ENCODE measurements around the gene NETO2. TPM values are rescaled to one million over a fixed set of nuclear protein-coding genes. Genes with fewer than 3 reads are reported as not detected.
A peak's percentile ranks its signal among the peaks of the same experiment; 100 is the strongest.
"Not testable (repeated sequence)": the region's sequence is repeated elsewhere in the genome, so short reads cannot be mapped to it uniquely, and the experiment has no call there.

NETO2 gene, protein sequence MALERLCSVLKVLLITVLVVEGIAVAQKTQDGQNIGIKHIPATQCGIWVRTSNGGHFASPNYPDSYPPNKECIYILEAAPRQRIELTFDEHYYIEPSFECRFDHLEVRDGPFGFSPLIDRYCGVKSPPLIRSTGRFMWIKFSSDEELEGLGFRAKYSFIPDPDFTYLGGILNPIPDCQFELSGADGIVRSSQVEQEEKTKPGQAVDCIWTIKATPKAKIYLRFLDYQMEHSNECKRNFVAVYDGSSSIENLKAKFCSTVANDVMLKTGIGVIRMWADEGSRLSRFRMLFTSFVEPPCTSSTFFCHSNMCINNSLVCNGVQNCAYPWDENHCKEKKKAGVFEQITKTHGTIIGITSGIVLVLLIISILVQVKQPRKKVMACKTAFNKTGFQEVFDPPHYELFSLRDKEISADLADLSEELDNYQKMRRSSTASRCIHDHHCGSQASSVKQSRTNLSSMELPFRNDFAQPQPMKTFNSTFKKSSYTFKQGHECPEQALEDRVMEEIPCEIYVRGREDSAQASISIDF
- 38.0 and 60.9 TPM in 2 replicates for total RNA-seq (2012; rRNA removed)

DNA sequence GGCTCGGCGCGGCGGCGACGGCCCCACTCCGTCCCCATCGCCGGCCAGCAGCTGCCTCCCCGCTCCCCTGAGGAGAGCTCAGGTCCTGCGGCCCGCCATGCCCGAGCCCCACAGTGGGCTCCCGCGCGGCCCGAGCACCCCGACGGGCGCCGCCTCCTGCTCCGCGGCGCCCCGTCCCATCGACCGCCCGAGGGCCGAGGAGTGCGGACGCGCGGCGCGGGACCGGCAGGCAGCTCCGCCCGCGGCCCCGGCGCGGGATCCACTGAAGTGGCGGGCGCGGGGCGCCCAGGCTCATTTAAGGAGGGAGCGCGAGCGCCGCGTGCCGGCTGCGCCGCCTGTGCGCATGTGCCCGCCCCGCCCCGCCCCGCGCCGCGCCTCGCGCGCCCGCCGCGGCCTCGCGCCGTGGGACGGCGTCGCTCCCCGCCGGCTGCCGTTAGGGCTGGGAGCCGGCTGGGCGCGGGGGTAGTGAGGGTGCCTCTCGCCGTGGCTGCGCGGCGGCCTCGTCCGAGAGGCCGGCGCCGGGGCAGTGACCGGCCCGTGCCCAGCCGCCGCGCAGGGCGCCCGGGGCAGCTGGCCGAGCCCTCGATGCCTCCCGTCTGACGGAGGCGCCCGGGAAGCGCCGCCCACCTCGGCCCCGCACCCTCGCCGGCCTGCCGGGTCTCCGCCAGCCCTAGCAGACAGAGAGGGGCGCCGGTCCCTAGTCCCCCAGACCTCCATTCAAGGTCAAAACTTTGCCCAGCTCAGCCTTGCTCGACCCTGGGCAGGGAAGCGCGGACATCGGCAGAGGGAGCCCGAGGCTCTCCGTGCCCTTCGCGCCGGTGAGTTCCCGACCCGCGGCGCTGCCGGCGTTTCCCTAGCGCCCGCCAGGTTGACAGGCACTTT, at the start of gene NETO2:
Gene NETO2, minus strand, starts transcription at position 269 of the 882 bp plus-strand sequence. CDS start 333 bp downstream, outside the sequence.
- peak within 1 kb of the TSS; percentile 95 for H3K4me2 ChIP-seq (ENCODE audit: low read length)
- H3K4me1 ChIP-seq (ENCODE audit: control insufficient read depth, insufficient read depth, low read length): peaks cover 3% of the 10 kb centered on the region
- H3K4me3 ChIP-seq (ENCODE audit: low read length): peak within 1 kb of the TSS; percentile 79
- no peaks in the 10 kb centered on the region for H3K36me3 ChIP-seq (ENCODE audit: insufficient read depth, low read length)
- no peaks in the 10 kb centered on the region for H3K27me3 ChIP-seq (ENCODE audit: control insufficient read depth, insufficient read depth, low read length)
- no peaks in the 10 kb centered on the region for H3K9me3 ChIP-seq (replicated peaks; ENCODE audit: low read length)
- peak within 1 kb of the TSS; percentile 79 for H3K9ac ChIP-seq (ENCODE audit: low read depth, low read length)

DNA sequence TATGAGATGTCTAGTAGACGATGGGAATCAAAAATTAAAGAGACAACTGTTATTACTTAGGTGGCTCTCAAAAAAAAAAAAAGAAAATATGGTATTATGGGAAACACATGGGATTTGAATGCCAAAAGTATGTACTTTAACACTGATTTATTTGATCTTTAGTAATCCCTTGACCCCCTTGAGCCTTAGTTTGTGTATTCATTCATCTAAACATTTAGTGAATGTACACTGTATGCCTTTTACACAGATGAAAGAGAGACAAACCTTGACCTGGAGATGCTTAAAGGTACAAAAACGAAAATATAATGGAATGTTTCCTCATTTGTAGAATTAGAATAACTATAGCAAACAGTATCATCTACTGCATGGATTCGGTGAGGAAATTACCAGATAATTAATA, 38.6 kb upstream of the NETO2 start:
- no peak overlapping the region for H3K4me3 ChIP-seq (ENCODE audit: low read length)
- no peak overlapping the region for H3K9ac ChIP-seq (ENCODE audit: low read depth, low read length)
- no peaks in the 10 kb centered on the region for H3K9me3 ChIP-seq (replicated peaks; ENCODE audit: low read length)
- H3K4me2 ChIP-seq (ENCODE audit: low read length): no peak overlapping the region
- H3K36me3 ChIP-seq (ENCODE audit: insufficient read depth, low read length): no peaks in the 10 kb centered on the region
- H3K4me1 ChIP-seq (ENCODE audit: control insufficient read depth, insufficient read depth, low read length): no peaks in the 10 kb centered on the region
- no peaks in the 10 kb centered on the region for H3K27me3 ChIP-seq (ENCODE audit: control insufficient read depth, insufficient read depth, low read length)

DNA sequence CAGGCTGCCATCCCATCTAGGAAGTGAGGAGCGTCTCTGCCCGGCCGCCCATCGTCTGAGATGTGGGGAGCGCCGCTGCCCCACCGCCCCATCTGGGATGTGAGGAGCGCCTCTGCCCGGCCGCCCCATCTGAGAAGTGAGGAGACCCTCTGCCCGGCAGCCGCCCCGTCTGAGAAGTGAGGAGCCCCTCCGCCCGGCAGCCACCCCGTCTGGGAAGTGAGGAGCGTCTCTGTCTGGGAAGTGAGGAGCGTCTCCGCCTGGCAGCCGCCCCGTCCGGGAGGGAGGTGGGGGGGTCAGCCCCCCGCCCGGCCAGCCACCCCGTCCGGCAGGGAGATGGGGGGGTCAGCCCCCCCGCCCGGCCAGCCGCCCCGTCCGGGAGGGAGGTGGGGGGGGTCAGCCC, 37.3 kb upstream of the NETO2 start:
- not testable (repeated sequence) for H3K27me3 ChIP-seq (ENCODE audit: control insufficient read depth, insufficient read depth, low read length); H3K9ac ChIP-seq (ENCODE audit: low read depth, low read length); H3K4me1 ChIP-seq (ENCODE audit: control insufficient read depth, insufficient read depth, low read length); H3K4me2 ChIP-seq (ENCODE audit: low read length); H3K9me3 ChIP-seq (replicated peaks; ENCODE audit: low read length); H3K4me3 ChIP-seq (ENCODE audit: low read length); H3K36me3 ChIP-seq (ENCODE audit: insufficient read depth, low read length)

DNA sequence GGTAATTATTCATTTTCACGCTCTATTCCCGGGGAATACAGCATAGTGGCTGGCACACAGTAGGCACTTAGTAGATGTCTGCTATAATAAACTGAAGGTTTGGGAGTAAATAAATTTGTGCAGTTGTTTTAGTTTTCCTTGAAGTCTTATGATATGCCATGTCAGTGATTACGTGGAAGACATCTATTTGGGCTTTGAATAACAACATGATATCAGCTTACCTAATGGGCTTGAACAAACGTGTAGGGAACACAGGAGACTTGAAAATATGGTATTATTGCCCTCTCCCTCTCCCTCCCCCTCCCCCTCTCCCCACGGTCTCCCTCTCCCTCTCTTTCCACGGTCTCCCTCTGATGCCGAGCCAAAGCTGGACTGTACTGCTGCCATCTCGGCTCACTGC, 36.3 kb upstream of the NETO2 start:
- Histone ChIP-seq H3K9ac (ENCODE audit: low read depth, low read length) (no peak overlapping the region), H3K36me3 (ENCODE audit: insufficient read depth, low read length) (no peaks in the 10 kb centered on the region), H3K4me1 (ENCODE audit: control insufficient read depth, insufficient read depth, low read length) (no peaks in the 10 kb centered on the region), H3K9me3 (replicated peaks; ENCODE audit: low read length) (no peaks in the 10 kb centered on the region), H3K27me3 (ENCODE audit: control insufficient read depth, insufficient read depth, low read length) (no peaks in the 10 kb centered on the region), H3K4me2 (ENCODE audit: low read length) (no peak overlapping the region), H3K4me3 (ENCODE audit: low read length) (no peak overlapping the region)

DNA sequence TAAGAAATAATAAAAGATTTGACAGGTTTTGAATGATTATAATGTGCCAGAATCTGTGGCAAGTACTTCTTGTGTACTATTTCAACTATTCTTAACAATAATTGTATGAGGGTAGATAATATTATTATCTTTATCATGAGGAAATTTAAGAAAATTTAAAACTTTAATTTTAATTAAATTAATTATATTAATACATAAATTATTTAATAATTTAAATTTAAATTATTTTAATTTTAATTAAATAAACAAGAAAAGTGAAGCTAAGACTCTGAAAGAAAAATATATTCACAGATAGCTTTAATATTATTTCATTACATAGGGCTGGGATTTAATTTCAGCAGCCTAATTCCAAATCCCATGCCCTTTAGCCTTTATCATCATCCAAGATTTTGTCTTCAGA, 31.4 kb upstream of the NETO2 start:
- Histone ChIP-seq H3K9me3 (replicated peaks; ENCODE audit: low read length) (no peaks in the 10 kb centered on the region), H3K9ac (ENCODE audit: low read depth, low read length) (no peak overlapping the region), H3K4me2 (ENCODE audit: low read length) (no peak overlapping the region), H3K4me1 (ENCODE audit: control insufficient read depth, insufficient read depth, low read length) (no peaks in the 10 kb centered on the region), H3K4me3 (ENCODE audit: low read length) (no peak overlapping the region), H3K27me3 (ENCODE audit: control insufficient read depth, insufficient read depth, low read length) (no peaks in the 10 kb centered on the region), H3K36me3 (ENCODE audit: insufficient read depth, low read length) (no peaks in the 10 kb centered on the region)

DNA sequence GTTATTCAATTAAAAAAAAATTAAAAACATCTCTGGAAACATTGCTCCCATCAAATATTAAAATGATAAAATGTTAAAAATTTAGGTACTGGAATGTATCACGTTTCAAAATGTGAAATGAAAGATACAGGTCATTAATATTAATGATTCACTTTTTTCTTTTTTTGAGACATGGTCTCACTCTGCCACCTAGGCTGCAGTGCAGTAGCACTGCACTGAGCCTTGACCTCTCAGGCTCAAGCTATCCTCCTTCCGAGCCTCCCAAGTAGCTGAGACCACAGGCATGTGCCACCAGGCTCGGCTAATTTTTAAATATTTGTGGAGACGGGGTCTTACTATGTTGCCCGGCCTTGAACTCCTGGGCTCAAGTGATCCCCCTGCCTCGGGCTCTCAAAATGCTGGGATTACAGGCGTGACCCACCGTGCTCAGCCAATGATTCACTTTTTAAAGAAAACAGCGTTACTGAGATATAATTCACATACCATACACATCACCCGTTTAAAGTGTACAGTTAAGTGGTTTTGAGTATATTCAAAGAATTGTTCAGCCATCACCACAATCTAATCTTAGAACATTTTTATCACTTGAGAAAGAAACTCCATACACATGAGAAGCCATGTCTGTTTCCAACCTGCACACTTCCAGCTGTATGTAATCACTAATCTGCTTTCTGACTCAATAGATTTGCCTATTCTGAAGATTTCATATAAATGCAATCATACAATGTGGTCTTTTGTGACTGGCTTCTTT, 19.1 kb upstream of the NETO2 start:
- H3K9ac ChIP-seq (ENCODE audit: low read depth, low read length): no peak overlapping the region
- H3K4me1 ChIP-seq (ENCODE audit: control insufficient read depth, insufficient read depth, low read length): no peaks in the 10 kb centered on the region
- H3K4me3 ChIP-seq (ENCODE audit: low read length): no peak overlapping the region
- no peaks in the 10 kb centered on the region for H3K27me3 ChIP-seq (ENCODE audit: control insufficient read depth, insufficient read depth, low read length)
- H3K4me2 ChIP-seq (ENCODE audit: low read length): no peak overlapping the region
- H3K36me3 ChIP-seq (ENCODE audit: insufficient read depth, low read length): no peaks in the 10 kb centered on the region
- H3K9me3 ChIP-seq (replicated peaks; ENCODE audit: low read length): no peaks in the 10 kb centered on the region

DNA sequence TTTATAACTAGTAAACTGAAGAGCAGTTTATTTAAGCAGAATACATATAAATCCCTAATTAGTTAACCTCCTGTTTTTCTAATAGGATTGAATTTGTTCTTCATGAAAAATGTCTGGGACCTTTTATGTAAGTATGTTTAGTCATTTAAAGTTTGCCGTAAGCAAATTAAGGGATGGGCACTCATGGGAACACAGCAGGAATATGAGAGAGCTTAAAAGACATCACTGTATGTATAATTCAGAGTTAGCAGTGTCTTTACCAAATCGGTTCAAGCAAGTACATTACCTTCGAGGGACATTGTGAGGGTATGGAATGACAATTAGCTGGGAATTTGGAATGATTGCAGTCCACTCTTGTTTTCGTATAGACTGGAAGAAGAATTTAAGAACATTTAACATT, 17.7 kb upstream of the NETO2 start:
- no peaks in the 10 kb centered on the region for H3K36me3 ChIP-seq (ENCODE audit: insufficient read depth, low read length)
- H3K4me3 ChIP-seq (ENCODE audit: low read length): no peak overlapping the region
- H3K4me1 ChIP-seq (ENCODE audit: control insufficient read depth, insufficient read depth, low read length): no peaks in the 10 kb centered on the region
- H3K4me2 ChIP-seq (ENCODE audit: low read length): no peak overlapping the region
- H3K9me3 ChIP-seq (replicated peaks; ENCODE audit: low read length): no peaks in the 10 kb centered on the region
- no peak overlapping the region for H3K9ac ChIP-seq (ENCODE audit: low read depth, low read length)
- no peaks in the 10 kb centered on the region for H3K27me3 ChIP-seq (ENCODE audit: control insufficient read depth, insufficient read depth, low read length)

DNA sequence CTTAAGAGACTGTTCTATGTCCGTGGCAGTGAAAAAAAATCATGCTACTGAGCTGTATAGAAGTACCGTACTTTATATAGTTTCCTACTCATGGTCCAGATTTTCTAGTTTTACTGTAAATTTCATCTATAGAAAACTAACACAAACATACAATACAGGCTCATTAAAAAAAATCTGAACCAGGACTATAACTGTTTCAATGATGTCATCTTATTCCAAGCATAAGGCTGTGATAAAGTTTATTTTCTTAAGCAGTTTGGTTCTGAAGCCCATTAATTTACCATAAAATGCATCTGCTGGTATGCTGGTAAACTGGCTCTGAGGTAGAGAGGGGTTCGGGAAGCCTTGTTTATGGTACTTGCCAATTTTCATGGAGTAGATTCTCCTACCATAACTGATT, 16.7 kb upstream of the NETO2 start:
- Histone ChIP-seq H3K4me2 (ENCODE audit: low read length) (no peak overlapping the region), H3K36me3 (ENCODE audit: insufficient read depth, low read length) (no peaks in the 10 kb centered on the region), H3K9ac (ENCODE audit: low read depth, low read length) (no peak overlapping the region), H3K4me3 (ENCODE audit: low read length) (no peak overlapping the region), H3K9me3 (replicated peaks; ENCODE audit: low read length) (no peaks in the 10 kb centered on the region), H3K27me3 (ENCODE audit: control insufficient read depth, insufficient read depth, low read length) (no peaks in the 10 kb centered on the region), H3K4me1 (ENCODE audit: control insufficient read depth, insufficient read depth, low read length) (no peaks in the 10 kb centered on the region)

DNA sequence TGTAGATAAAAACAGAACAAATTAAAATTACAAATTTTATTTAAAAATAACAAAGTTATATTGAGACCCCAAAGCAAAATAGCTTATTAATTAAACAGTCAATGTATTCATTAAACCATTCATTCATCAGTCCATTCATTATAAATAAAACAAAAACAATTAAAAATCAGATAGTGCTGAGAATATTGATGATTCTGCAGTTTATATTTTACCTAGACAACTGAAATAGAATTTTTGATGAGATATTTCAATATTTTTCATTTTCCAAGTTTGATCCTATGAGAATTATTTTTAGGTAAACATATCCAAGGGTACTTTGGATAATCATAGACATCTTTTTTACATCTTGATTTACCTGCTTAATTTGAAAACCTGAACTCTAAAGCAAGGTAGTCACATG, 15.2 kb upstream of the NETO2 start:
- Histone ChIP-seq H3K36me3 (ENCODE audit: insufficient read depth, low read length) (no peaks in the 10 kb centered on the region), H3K9me3 (replicated peaks; ENCODE audit: low read length) (no peaks in the 10 kb centered on the region), H3K4me2 (ENCODE audit: low read length) (no peak overlapping the region), H3K9ac (ENCODE audit: low read depth, low read length) (no peak overlapping the region), H3K27me3 (ENCODE audit: control insufficient read depth, insufficient read depth, low read length) (no peaks in the 10 kb centered on the region), H3K4me3 (ENCODE audit: low read length) (no peak overlapping the region), H3K4me1 (ENCODE audit: control insufficient read depth, insufficient read depth, low read length) (no peaks in the 10 kb centered on the region)

DNA sequence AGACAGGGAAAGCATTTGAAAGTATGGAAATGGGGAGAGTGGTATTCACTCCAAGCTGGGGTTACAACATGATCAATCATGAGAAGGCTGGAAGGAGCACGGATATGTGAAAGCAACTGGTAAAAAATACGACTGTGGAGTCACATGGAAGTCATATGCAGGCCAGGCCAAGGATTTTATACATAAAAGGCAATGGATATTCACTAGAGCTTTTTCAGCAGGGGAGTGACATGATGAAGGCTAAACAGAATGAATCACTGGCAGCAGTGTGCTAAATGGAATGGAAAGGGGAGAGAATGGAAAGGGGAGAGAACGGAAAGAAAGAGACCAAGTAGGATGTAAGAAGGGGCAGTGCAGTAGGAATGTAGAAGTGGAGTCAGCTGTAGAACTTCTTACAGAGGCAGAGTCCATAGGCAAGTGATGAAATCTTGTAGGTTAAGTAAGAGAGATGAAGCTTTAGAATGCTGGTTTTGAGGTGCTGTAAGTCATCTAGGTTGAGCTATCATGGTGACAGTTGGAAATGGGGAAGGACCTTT, 13.0 kb upstream of the NETO2 start:
- Histone ChIP-seq H3K9ac (ENCODE audit: low read depth, low read length) (no peak overlapping the region), H3K4me1 (ENCODE audit: control insufficient read depth, insufficient read depth, low read length) (no peaks in the 10 kb centered on the region), H3K27me3 (ENCODE audit: control insufficient read depth, insufficient read depth, low read length) (no peaks in the 10 kb centered on the region), H3K36me3 (ENCODE audit: insufficient read depth, low read length) (no peaks in the 10 kb centered on the region), H3K4me2 (ENCODE audit: low read length) (no peak overlapping the region), H3K4me3 (ENCODE audit: low read length) (no peak overlapping the region), H3K9me3 (replicated peaks; ENCODE audit: low read length) (no peaks in the 10 kb centered on the region)

DNA sequence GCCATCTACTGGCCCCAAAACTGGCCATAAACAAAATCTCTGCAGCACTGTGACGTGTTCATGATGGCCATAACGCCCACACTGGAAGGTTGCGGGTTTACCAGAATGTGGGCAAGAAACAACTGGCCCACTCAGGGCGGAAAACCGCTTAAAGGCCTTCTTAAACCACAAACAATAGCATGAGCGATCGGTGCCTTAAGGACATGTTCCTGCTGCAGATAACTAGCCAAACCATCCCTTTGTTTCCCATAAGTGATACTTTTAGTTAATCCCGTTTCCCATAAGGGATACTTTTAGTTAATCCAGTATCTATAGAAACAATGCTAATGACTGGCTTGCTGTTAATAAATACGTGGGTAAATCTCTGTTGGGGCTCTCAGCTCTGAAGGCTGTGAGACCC, 8.8 kb upstream of the NETO2 start:
- not testable (repeated sequence) for H3K36me3 ChIP-seq (ENCODE audit: insufficient read depth, low read length); H3K4me3 ChIP-seq (ENCODE audit: low read length); H3K4me2 ChIP-seq (ENCODE audit: low read length); H3K9me3 ChIP-seq (replicated peaks; ENCODE audit: low read length); H3K4me1 ChIP-seq (ENCODE audit: control insufficient read depth, insufficient read depth, low read length); H3K27me3 ChIP-seq (ENCODE audit: control insufficient read depth, insufficient read depth, low read length); H3K9ac ChIP-seq (ENCODE audit: low read depth, low read length)
